Measurements from ENCODE around the gene GRIA1.

GRCh38 chr5:153658149-153658548, 167.7 kb downstream of the GRIA1 start:
- TF ChIP-seq, protein P1, sequence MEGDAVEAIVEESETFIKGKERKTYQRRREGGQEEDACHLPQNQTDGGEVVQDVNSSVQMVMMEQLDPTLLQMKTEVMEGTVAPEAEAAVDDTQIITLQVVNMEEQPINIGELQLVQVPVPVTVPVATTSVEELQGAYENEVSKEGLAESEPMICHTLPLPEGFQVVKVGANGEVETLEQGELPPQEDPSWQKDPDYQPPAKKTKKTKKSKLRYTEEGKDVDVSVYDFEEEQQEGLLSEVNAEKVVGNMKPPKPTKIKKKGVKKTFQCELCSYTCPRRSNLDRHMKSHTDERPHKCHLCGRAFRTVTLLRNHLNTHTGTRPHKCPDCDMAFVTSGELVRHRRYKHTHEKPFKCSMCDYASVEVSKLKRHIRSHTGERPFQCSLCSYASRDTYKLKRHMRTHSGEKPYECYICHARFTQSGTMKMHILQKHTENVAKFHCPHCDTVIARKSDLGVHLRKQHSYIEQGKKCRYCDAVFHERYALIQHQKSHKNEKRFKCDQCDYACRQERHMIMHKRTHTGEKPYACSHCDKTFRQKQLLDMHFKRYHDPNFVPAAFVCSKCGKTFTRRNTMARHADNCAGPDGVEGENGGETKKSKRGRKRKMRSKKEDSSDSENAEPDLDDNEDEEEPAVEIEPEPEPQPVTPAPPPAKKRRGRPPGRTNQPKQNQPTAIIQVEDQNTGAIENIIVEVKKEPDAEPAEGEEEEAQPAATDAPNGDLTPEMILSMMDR (IDR thresholded peaks at IDR 0.05): no peak
- TF ChIP-seq POLR2A (IDR thresholded peaks at IDR 0.05): no peak

Data from breast epithelium (tissue), 3 donors.